A549 treated with Mapracorat at 1 μM for 4 hours (cell line): ENCODE data around the gene TOMM34. TPM values are rescaled to one million over a fixed set of nuclear protein-coding genes. Genes with fewer than 3 reads are reported as not detected.

Experiments
- total RNA-seq: library from RNA; stranded (reverse); fragments of 200-300 nt; extraction: Qiagen RNA extraction; gene quantifications from 5 replicates; pipeline ENCODE4 v1.2.3, GENCODE V29; 2022

TOMM34 gene, protein sequence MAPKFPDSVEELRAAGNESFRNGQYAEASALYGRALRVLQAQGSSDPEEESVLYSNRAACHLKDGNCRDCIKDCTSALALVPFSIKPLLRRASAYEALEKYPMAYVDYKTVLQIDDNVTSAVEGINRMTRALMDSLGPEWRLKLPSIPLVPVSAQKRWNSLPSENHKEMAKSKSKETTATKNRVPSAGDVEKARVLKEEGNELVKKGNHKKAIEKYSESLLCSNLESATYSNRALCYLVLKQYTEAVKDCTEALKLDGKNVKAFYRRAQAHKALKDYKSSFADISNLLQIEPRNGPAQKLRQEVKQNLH
- 38.6 to 46.0 TPM (median 39.2 TPM) in 5 replicates for total RNA-seq

DNA sequence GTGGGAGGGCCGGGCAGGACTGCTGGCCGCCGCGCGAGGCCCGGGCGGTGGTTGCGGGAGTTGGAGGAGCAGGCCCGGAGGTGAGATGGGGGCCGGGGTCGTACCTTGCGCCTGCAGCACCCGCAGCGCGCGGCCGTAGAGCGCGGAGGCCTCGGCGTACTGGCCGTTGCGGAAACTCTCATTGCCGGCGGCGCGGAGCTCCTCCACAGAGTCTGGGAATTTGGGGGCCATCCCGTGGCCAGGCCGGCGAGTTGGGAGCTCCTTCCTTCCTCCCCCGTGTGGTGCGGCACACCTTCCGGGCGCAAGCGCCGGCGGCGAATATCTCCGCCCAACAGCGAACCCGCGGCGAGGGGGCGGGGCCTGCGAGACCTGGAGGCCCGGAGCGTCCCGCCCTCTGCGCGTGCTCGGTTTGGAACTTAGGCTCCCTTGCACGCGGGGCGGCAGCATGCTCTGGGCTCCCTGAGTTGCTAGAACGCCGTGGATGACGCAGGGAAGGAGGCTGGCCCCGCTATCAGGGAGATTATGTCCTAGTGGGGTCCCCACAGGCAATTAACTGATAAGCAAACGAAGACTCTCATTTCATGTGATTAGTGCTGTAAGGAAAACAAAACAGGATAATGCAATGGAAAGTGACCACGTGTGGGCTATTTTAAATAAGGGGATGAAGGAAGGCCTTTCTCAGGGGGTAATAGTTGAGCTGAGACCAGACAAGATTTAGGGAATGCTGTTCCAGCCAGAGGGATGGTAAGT lies at the start of gene TOMM34:
TOMM34 (minus strand) TSS at position 295 of the 750 bp plus-strand sequence; CDS start at position 231, 64 bp downstream.

DNA sequence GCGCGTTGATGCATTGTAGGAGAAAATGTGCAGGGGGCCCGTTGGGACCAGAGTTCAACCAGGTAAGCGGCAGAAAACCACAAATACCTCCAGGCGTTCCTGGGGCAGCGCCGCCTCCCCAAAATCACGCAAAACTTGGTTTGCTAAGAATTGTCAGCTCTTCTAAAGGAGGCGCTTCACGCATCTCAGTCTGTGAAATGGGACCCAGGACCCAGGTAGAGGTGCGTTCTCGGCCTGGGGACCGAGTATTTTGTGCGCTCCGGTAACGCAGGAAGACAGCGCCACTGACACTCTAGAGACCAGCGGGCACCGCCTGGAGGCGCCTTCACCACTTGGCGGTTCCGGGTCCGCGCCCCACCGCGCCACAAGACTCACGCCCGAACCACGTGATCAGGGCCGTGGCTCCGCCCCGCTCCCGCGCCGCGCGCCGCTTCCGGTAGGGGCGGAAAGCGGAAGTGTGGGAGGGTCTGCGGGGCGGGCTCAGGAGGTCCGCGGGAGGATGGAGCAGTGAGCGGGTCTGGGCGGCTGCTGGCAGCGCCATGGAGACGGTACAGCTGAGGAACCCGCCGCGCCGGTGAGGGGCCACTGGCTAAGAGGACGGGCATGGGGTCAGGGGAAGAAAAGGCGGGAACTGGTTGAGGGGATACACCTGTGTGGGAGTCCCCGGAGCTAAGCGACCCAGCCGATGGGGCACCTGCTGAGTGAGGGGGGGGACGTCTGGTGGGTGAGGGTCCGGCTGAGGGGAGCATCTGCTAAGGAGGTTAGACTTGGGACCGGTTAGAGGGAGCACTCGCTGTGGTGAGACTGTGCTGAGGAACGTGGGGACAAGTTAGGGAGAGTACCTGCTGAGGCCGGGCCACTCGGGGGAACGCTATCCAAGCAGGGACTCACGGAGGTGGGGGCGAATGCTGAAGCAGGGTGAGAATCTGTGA lies 6.1 kb upstream of the TOMM34 start, which contains the start of gene STK4:
STK4 (plus strand) TSS at position 483 of the 932 bp plus-strand sequence; CDS start at position 540, 57 bp downstream.

DNA sequence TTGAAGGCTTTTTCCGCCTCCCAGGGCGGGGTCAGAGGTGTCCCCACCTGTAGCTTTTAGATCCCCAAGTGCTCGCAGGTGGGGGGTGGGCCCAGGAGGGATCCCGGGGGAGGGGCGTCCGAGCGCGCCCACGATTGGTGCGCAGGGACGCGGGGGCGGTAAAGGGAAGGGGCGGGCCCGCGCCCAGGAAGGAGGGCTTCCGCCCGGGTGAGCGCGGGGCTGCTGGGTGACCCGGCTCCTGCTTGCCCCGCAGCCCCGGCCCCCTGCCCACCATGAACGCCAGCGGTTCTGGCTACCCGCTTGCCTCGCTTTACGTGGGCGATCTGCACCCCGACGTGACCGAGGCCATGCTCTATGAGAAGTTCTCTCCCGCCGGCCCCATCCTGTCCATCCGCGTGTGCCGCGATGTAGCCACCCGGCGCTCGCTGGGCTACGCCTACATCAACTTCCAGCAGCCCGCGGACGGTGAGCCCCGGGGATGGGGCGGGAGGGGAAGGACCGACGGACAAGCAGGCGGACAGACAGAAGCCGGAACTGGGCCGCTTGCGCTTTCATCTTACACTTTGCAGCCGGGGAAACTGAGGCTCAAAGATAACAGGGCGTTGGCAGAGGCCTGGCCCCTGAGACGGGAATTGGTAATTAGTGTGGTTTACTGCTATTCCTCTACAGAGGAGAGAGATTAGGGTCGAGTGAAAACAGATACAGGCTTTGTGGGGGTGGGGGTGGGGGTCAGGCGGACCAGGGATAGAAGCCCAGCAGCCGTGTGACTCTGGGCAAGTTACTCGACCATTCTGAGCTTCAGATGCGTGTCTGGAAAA lies 50.1 kb downstream of the TOMM34 start, which contains the start of gene PABPC1L:
PABPC1L (plus strand) TSS at position 189 of the 818 bp plus-strand sequence; CDS start at position 273, 84 bp downstream.

Other genes with a start within 250 kb of the TOMM34 start
- gene CCN5, start 245.0 kb downstream of the TOMM34 start, total RNA-seq, result 25.9 to 39.9 TPM (median 27.5 TPM) in 5 replicates
- 0.45 to 0.87 TPM (median 0.54 TPM) in 5 replicates for gene KCNK15, start 214.5 kb downstream of the TOMM34 start, total RNA-seq
- 1.3 to 2.0 TPM (median 1.6 TPM) in 5 replicates for gene RIMS4, start 149.9 kb downstream of the TOMM34 start, total RNA-seq
- gene YWHAB, start 74.7 kb downstream of the TOMM34 start, total RNA-seq, result 187 to 204 TPM (median 194 TPM) in 5 replicates
- gene PABPC1L, start 50.3 kb downstream of the TOMM34 start, total RNA-seq, result 11.4 to 20.6 TPM (median 15.7 TPM) in 5 replicates
- 11.7 to 14.0 TPM (median 13.0 TPM) in 5 replicates for gene STK4, start 6.1 kb upstream of the TOMM34 start, total RNA-seq
- not detected in 5 replicates for gene KCNS1, start 140.7 kb upstream of the TOMM34 start, total RNA-seq
- gene WFDC5, start 154.8 kb upstream of the TOMM34 start, total RNA-seq, result not detected in 5 replicates
- gene WFDC12, start 164.1 kb upstream of the TOMM34 start, total RNA-seq, result not detected in 5 replicates
- gene PI3, start 214.5 kb upstream of the TOMM34 start, total RNA-seq, result 2.2 to 4.2 TPM (median 3.7 TPM) in 5 replicates
- not detected in 5 replicates for gene SEMG1, start 246.6 kb upstream of the TOMM34 start, total RNA-seq